Loucy (cell line): ENCODE measurements around the gene TOR3A.

Experiments used
- H2AFZ ChIP-seq: fragments of 200-600 bp; sonication (generic); 2 replicates; pipeline ENCODE4 v1.6.0; 2016; ENCODE audit warnings: antibody characterized with exemption, mild to moderate bottlenecking, low read length, moderate library complexity
- H3F3A ChIP-seq: fragments of 200-600 bp; 2 replicates; pipeline ENCODE4 v1.6.0; 2016; ENCODE audit warnings: antibody characterized with exemption, low read depth, mild to moderate bottlenecking
- H3K27me3 ChIP-seq: fragments of 200-600 bp; sonication (generic); 2 replicates; pipeline ENCODE4 v1.6.1; 2014; ENCODE audit warnings: low read length, mild to moderate bottlenecking; ENCODE audit not compliant: insufficient read depth, poor library complexity, severe bottlenecking
- H3K36me3 ChIP-seq: fragments of 200-600 bp; sonication (generic); 2 replicates; pipeline ENCODE4 v1.6.1; 2016; ENCODE audit warnings: low read length; ENCODE audit not compliant: insufficient read depth
- H3K4me1 ChIP-seq: fragments of 200-600 bp; sonication (generic); 2 replicates; pipeline ENCODE4 v1.5.1; 2014; ENCODE audit warnings: low read length, mild to moderate bottlenecking; ENCODE audit not compliant: insufficient read depth, poor library complexity, severe bottlenecking
- H3K4me2 ChIP-seq: fragments of 200-600 bp; sonication (generic); 2 replicates; pipeline ENCODE4 v1.6.0; 2014; ENCODE audit warnings: antibody characterized with exemption, low read length, low read depth, mild to moderate bottlenecking; ENCODE audit not compliant: poor library complexity, severe bottlenecking
- H3K4me3 ChIP-seq: fragments of 200-600 bp; sonication (generic); 2 replicates; pipeline ENCODE4 v1.5.1; 2014; ENCODE audit warnings: low read length, mild to moderate bottlenecking, mixed read lengths; ENCODE audit not compliant: poor library complexity, severe bottlenecking
- H3K79me2 ChIP-seq: fragments of 200-600 bp; sonication (generic); 2 replicates; pipeline ENCODE4 v1.6.1; 2014; ENCODE audit warnings: low read length; ENCODE audit not compliant: insufficient read depth
- H3K9ac ChIP-seq: fragments of 200-600 bp; sonication (generic); 2 replicates; pipeline ENCODE4 v1.6.0; 2014; ENCODE audit warnings: mild to moderate bottlenecking, low read depth, low read length, moderate library complexity; ENCODE audit not compliant: poor library complexity, severe bottlenecking
- H3K9me2 ChIP-seq: fragments of 200-600 bp; sonication (generic); replicated peaks from 2 replicates; pipeline ENCODE4 v1.6.1; 2016; ENCODE audit warnings: low read depth, low read length, mixed read lengths
- H3K9me3 ChIP-seq: fragments of 200-600 bp; sonication (generic); 2 replicates; pipeline ENCODE4 v1.6.1; 2014; ENCODE audit warnings: mild to moderate bottlenecking, antibody characterized with exemption, low read length, low read depth; ENCODE audit not compliant: insufficient read depth
- H4K20me1 ChIP-seq: fragments of 200-600 bp; sonication (generic); 2 replicates; pipeline ENCODE4 v1.6.0; 2014; ENCODE audit warnings: antibody characterized with exemption, low read length, mild to moderate bottlenecking; ENCODE audit not compliant: insufficient read depth, poor library complexity, severe bottlenecking
- CTCF ChIP-seq: fragments of 200-600 bp; sonication (generic); conservative IDR thresholded peaks from 2 replicates; pipeline ENCODE4 v1.5.1; 2014; ENCODE audit warnings: mild to moderate bottlenecking, antibody characterized with exemption, low read length
- EZH2phosphoT487 ChIP-seq: fragments of 200-600 bp; IDR thresholded peaks from 2 replicates; pipeline ENCODE4 v1.6.1; 2018; ENCODE audit warnings: antibody characterized with exemption, mild to moderate bottlenecking, moderate library complexity, borderline replicate concordance

Gene TOR3A

GRCh38 chr1:179144626-179145025 lies 62.8 kb downstream of the TOR3A start:
- Histone ChIP-seq H3K9ac (no peak overlapping the region), H3K9me3 (peaks cover 3% of the 10 kb centered on the region; the same call in 1 of the 2 replicates), H3F3A (no peaks in the 10 kb centered on the region), H3K36me3 (0 out of 2 replicates have a peak, but pooled peaks cover 4% of the 10 kb centered on the region), H3K4me2 (no peak overlapping the region), H4K20me1 (no peaks in the 10 kb centered on the region), H3K79me2 (peaks cover 25% of the 10 kb centered on the region), H3K9me2 (no peaks in the 10 kb centered on the region), H3K4me3 (no peak overlapping the region), H3K27me3 (no peaks in the 10 kb centered on the region), H3K4me1 (peaks cover 22% of the 10 kb centered on the region), H2AFZ (no peak overlapping the region)
- TF ChIP-seq CTCF: no peak
- TF ChIP-seq EZH2phosphoT487: no peak

- H3K79me2 ChIP-seq: peaks cover 32% of the 10 kb centered on the region
- TF ChIP-seq CTCF (no peak), EZH2phosphoT487 (no peak)
- no peak overlapping the region for H3K9ac ChIP-seq
- 0 out of 2 replicates have a peak, but pooled peaks cover 8% of the 10 kb centered on the region for H3K36me3 ChIP-seq
- no peaks in the 10 kb centered on the region for H3F3A ChIP-seq
- H4K20me1 ChIP-seq: no peaks in the 10 kb centered on the region
- no peak overlapping the region for H3K4me2 ChIP-seq
- H2AFZ ChIP-seq: no peak overlapping the region
- no peaks in the 10 kb centered on the region for H3K9me2 ChIP-seq
- H3K27me3 ChIP-seq: no peaks in the 10 kb centered on the region
- peaks cover 22% of the 10 kb centered on the region for H3K4me1 ChIP-seq
- no peak overlapping the region for H3K4me3 ChIP-seq
- peaks cover 5% of the 10 kb centered on the region; the same call in 1 of the 2 replicates for H3K9me3 ChIP-seq
Measured at GRCh38 chr1:179145521-179145920, 63.7 kb downstream of the TOR3A start.
